Suprapubic skin (tissue), 4 donors: ENCODE measurements around the gene NUP107.

Experiments used
- EP300 ChIP-seq: sonication (generic); formaldehyde crosslinking; IDR thresholded peaks from one replicate; pipeline ENCODE4 v1.6.1; 2017; ENCODE audit warnings: antibody characterized with exemption
- POLR2A ChIP-seq, 2 donors: fragments of 450-650 bp; IDR thresholded peaks; one replicate each; pipeline ENCODE4 v1.6.1; 2017; ENCODE audit warnings: antibody characterized with exemption in 2 of 2, mild to moderate bottlenecking in 2 of 2, moderate library complexity in 2 of 2
- POLR2AphosphoS5 ChIP-seq, 3 donors: sonication (generic); formaldehyde crosslinking; IDR thresholded peaks; one replicate each; pipeline ENCODE4 v1.6.1; 2017; ENCODE audit warnings: antibody characterized with exemption in 3 of 3
- TF ChIP-seq, protein P1 (sequence below), 2 donors: fragments of 200-600 bp in 1 of 2; fragments of 450-650 bp in 1 of 2; sonication (generic) in 1 of 2; IDR thresholded peaks; one replicate each; pipeline ENCODE4 v1.5.1; 2016 to 2019; ENCODE audit warnings: antibody characterized with exemption in 2 of 2, mild to moderate bottlenecking in 1 of 2, moderate library complexity in 1 of 2

DNA sequence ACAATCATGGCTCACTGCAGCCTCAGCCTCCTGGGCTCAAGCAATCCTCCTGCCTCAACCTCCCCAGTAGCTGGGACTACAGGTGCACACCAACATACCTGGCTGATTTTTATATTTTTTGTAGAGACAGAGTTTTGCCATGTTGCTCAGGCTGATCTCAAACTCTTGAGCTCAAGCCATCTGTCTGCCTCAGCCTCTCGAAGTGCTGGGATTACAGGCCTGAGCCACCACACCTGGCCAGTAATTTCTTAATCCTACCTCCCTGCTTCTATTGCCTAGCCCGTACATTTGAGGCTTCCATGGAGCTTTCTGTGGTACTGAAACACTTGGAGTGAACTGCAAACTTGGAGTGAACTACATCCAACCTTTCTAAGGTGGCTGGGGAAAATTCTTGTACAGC lies 79.9 kb downstream of the NUP107 start:
- TF ChIP-seq, protein P1, sequence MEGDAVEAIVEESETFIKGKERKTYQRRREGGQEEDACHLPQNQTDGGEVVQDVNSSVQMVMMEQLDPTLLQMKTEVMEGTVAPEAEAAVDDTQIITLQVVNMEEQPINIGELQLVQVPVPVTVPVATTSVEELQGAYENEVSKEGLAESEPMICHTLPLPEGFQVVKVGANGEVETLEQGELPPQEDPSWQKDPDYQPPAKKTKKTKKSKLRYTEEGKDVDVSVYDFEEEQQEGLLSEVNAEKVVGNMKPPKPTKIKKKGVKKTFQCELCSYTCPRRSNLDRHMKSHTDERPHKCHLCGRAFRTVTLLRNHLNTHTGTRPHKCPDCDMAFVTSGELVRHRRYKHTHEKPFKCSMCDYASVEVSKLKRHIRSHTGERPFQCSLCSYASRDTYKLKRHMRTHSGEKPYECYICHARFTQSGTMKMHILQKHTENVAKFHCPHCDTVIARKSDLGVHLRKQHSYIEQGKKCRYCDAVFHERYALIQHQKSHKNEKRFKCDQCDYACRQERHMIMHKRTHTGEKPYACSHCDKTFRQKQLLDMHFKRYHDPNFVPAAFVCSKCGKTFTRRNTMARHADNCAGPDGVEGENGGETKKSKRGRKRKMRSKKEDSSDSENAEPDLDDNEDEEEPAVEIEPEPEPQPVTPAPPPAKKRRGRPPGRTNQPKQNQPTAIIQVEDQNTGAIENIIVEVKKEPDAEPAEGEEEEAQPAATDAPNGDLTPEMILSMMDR (IDR thresholded peaks at IDR 0.05): no peak
- TF ChIP-seq POLR2A (IDR thresholded peaks at IDR 0.05): no peak
- no peak for TF ChIP-seq POLR2AphosphoS5 (IDR thresholded peaks at IDR 0.05)
- no peak for TF ChIP-seq EP300
